HAP-1 (cell line): ENCODE measurements around the gene GNPTG.

Experiments
- DNase-seq, 2 experiments: peaks; one replicate each; pipeline ENCODE4 v3.0.0-alpha.2; 2016 to 2020; ENCODE audit warnings: low spot score in 2 of 2
- H3K27me3 ChIP-seq: fragments of 250-450 bp; sonication (Bioruptor Pico); 2 replicates; pipeline ENCODE4 v1.5.1; 2020; ENCODE audit warnings: low read depth, mild to moderate bottlenecking, moderate library complexity
- H3K36me3 ChIP-seq: fragments of 250-450 bp; sonication (Bioruptor Pico); replicated peaks from 2 replicates; pipeline ENCODE4 v1.5.1; 2020; ENCODE audit warnings: mild to moderate bottlenecking
- H3K4me1 ChIP-seq: fragments of 250-450 bp; sonication (Bioruptor Pico); 2 replicates; pipeline ENCODE4 v1.5.1; 2020; ENCODE audit warnings: mild to moderate bottlenecking
- H3K4me3 ChIP-seq: fragments of 250-450 bp; sonication (Bioruptor Pico); 2 replicates; pipeline ENCODE4 v1.5.1; 2020; ENCODE audit warnings: mild to moderate bottlenecking, moderate library complexity
- H3K9me3 ChIP-seq: fragments of 250-450 bp; sonication (Bioruptor Pico); 2 replicates; pipeline ENCODE4 v1.5.1; 2020; ENCODE audit warnings: mild to moderate bottlenecking, moderate library complexity
- in situ Hi-C: fragments of 300-500 bp; cut with MboI; formaldehyde crosslinking; loops from 3 replicates; pipeline ENCODE4 v1.14.3; 2020; ENCODE audit warnings: low sequenced_read_pairs, inconsistent platforms, mixed read lengths

Gene GNPTG

GRCh38 chr16:1383556-1383955 is 31.8 kb downstream of the GNPTG start:
- H3K27me3 ChIP-seq = no peaks in the 10 kb centered on the region
- H3K36me3 ChIP-seq = no peaks in the 10 kb centered on the region; the same call in 1 of the 2 replicates
- DNase-seq = no peak

GRCh38 chr16:1385232-1385631 is 33.5 kb downstream of the GNPTG start:
- DNase-seq = no peak
- Histone ChIP-seq H3K4me3 (no peak overlapping the region), H3K27me3 (no peaks in the 10 kb centered on the region), H3K36me3 (no peaks in the 10 kb centered on the region), H3K9me3 (no peaks in the 10 kb centered on the region), H3K4me1 (no peaks in the 10 kb centered on the region)
- in situ Hi-C loops = no loop called here

More at GRCh38 chr16:1383556-1383955, 31.8 kb downstream of the GNPTG start:
- Histone ChIP-seq H3K4me1 (no peaks in the 10 kb centered on the region), H3K9me3 (no peaks in the 10 kb centered on the region), H3K4me3 (no peak overlapping the region)
- in situ Hi-C loops = no loop called here

DNA sequence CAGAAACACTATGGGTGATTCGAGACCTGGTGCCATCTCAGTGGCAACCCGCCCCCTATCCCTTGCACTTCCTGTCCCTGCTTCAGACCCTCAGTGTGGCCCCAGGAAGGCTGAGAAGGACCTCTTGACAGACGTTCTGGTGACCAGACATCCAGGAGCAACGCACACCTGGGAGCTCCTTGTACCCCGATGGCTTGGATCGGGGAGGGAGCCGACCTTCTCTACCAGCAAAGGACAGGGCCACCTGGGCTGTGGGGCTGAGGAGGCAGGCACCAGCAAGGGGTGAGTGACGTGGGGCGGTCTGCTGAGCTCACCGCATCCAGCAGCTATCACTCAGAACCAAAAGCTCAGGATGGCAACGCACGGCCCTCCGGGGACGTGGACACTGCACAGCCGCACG is 35.6 kb downstream of the GNPTG start:
- in situ Hi-C loops = no loop called here
- no peaks in the 10 kb centered on the region for H3K27me3 ChIP-seq
- H3K9me3 ChIP-seq = no peaks in the 10 kb centered on the region
- H3K36me3 ChIP-seq = no peaks in the 10 kb centered on the region
- no peaks in the 10 kb centered on the region for H3K4me1 ChIP-seq
- no peak for DNase-seq
- no peak overlapping the region for H3K4me3 ChIP-seq

DNA sequence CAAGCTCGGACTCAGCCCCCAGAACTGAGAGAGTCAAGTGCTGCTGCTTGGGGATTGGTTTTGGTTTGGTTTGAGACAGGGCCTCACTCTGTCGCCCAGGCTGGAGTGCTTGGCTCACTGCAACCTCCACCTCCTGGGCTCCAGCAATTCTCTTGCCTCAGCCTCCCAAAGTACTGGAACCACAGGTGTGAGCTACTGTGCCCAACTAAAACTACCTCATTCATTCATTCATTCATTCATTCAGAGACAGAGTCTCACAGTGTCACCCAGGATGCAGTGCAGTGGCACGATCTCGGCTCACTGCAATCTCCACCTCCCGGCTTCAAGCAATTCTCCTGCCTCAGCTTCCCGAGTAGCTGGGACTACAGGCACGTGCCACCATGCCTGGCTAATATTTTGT is 38.0 kb downstream of the GNPTG start:
- no peaks in the 10 kb centered on the region for H3K9me3 ChIP-seq
- in situ Hi-C loops = no loop called here
- no peak for DNase-seq
- H3K4me3 ChIP-seq = no peak overlapping the region
- no peaks in the 10 kb centered on the region for H3K4me1 ChIP-seq
- no peaks in the 10 kb centered on the region for H3K36me3 ChIP-seq
- H3K27me3 ChIP-seq = no peaks in the 10 kb centered on the region

- H3K4me1 ChIP-seq = no peaks in the 10 kb centered on the region
- H3K27me3 ChIP-seq = no peaks in the 10 kb centered on the region
- H3K36me3 ChIP-seq = no peaks in the 10 kb centered on the region
- no peak for DNase-seq
- H3K4me3 ChIP-seq = no peak overlapping the region
- H3K9me3 ChIP-seq = no peaks in the 10 kb centered on the region
- in situ Hi-C loops = no loop called here
Measured at GRCh38 chr16:1390239-1390779, 38.6 kb downstream of the GNPTG start.

DNA sequence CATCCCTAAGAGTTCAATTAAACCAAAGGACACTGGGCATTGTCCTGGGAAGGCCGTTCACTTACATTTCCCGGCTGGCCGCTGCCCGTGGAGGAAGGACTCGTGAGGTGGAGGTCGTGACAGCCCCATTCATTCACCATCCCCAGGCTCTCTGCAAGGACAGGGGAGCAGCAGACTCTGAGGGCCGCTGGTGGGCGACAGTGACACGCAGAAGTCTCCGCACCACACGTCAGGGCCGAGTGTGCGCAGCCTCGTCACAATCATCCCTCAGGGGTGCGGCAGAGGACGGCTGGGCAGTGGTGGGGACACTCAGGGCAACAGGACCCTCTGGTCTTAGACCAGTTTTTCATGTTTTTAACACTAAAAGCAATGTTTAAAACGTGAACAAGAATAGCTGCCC is 41.1 kb downstream of the GNPTG start:
- Histone ChIP-seq H3K27me3 (no peaks in the 10 kb centered on the region), H3K4me3 (no peak overlapping the region), H3K4me1 (no peaks in the 10 kb centered on the region), H3K9me3 (no peaks in the 10 kb centered on the region), H3K36me3 (no peaks in the 10 kb centered on the region)
- no peak for DNase-seq
- in situ Hi-C loops = no loop called here

- no peaks in the 10 kb centered on the region for H3K36me3 ChIP-seq
- no peaks in the 10 kb centered on the region for H3K9me3 ChIP-seq
- H3K4me1 ChIP-seq = no peaks in the 10 kb centered on the region
- no peak for DNase-seq
- in situ Hi-C loops = no loop called here
- no peak overlapping the region for H3K4me3 ChIP-seq
- H3K27me3 ChIP-seq = no peaks in the 10 kb centered on the region
Measured at GRCh38 chr16:1393613-1394176, 42.0 kb downstream of the GNPTG start.

- H3K4me3 ChIP-seq = no peak overlapping the region
- in situ Hi-C loops = no loop called here
- H3K4me1 ChIP-seq = no peaks in the 10 kb centered on the region
- H3K9me3 ChIP-seq = no peaks in the 10 kb centered on the region
- no peaks in the 10 kb centered on the region for H3K27me3 ChIP-seq
- H3K36me3 ChIP-seq = no peaks in the 10 kb centered on the region
- DNase-seq = no peak
Measured at GRCh38 chr16:1394367-1394951, 42.7 kb downstream of the GNPTG start.

DNA sequence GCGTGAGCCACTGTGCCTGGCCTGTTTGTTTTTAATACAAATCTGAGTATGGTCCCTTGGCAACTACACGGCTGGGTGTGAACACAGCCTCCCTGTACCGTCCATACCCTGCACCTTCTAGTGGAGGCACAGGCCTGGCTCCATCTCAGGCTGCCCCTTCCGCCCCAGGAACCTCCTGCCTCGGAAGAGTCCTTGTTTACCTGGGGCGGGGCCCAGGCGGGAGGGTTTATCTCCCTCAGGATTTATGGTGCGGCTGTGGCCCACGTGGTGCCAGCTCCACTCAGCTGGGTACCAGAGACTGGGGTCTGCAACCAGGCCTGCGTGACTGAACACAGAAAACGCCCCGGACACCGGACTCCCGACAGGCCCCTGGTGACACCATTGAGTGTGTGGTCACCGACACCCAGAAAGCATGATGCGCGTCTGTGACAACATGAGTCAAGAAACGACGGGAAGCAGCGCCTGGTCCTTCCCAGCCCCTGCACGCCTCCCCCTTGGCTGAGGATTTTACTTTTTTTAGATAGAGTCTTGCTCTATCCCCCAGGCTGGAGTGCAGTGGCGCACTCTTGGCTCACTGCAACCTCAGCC is 43.8 kb downstream of the GNPTG start:
- Histone ChIP-seq H3K9me3 (no peaks in the 10 kb centered on the region), H3K27me3 (no peaks in the 10 kb centered on the region), H3K4me3 (no peak overlapping the region), H3K4me1 (no peaks in the 10 kb centered on the region), H3K36me3 (no peaks in the 10 kb centered on the region)
- no peak for DNase-seq
- in situ Hi-C loops = no loop called here

DNA sequence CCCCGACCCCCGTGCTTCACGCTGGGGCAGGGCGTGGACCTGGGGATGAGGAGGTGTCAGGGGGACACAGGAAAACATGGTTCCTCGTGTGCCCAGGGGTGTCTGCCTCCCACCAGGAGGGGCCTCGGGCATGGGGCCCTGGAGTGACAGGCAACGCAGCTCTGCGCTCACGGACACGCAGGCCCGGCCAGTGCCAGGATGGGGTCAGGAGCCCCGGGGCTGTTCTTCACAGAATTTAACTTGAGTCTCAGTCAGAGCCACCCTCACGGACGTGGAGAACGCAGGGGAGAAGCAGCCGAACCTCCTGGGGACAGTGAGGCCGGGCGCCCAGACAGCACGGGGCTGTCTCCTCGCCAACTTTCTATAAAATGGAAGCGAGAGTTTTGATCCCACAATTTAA is 46.0 kb downstream of the GNPTG start:
- in situ Hi-C loops = no loop called here
- Histone ChIP-seq H3K9me3 (no peaks in the 10 kb centered on the region), H3K4me1 (no peaks in the 10 kb centered on the region), H3K36me3 (no peaks in the 10 kb centered on the region; the same call in 1 of the 2 replicates), H3K27me3 (no peaks in the 10 kb centered on the region), H3K4me3 (no peak overlapping the region)
- DNase-seq = no peak

DNA sequence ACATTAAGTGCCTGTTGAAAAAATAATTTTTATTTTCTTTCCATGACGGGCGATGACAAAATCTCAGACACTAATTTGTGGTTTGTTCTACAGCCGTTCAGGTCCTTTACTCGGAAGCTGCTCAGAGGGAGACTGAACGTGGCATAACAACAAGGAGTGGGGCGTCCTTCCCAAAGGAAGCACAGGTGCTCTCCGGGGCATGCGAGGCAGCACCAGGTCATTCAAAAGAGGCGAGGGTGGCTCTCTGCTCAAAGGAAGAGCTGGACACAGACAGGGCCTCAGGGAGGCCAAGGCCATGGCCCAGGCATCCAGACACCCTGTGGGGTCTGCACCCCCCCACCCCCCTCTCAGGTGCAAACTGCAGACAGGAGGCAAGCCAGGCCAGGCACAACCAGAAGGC is 46.6 kb downstream of the GNPTG start:
- no peak overlapping the region for H3K4me3 ChIP-seq
- in situ Hi-C loops = no loop called here
- no peaks in the 10 kb centered on the region; the same call in 1 of the 2 replicates for H3K36me3 ChIP-seq
- no peaks in the 10 kb centered on the region for H3K9me3 ChIP-seq
- no peak for DNase-seq
- H3K4me1 ChIP-seq = no peaks in the 10 kb centered on the region
- H3K27me3 ChIP-seq = no peaks in the 10 kb centered on the region

GRCh38 chr16:1398826-1399581 is 47.3 kb downstream of the GNPTG start:
- Histone ChIP-seq H3K4me1 (no peaks in the 10 kb centered on the region), H3K36me3 (no peaks in the 10 kb centered on the region; the same call in 1 of the 2 replicates), H3K9me3 (no peaks in the 10 kb centered on the region), H3K27me3 (no peaks in the 10 kb centered on the region), H3K4me3 (no peak overlapping the region)
- in situ Hi-C loops = no loop called here
- no peak for DNase-seq

DNA sequence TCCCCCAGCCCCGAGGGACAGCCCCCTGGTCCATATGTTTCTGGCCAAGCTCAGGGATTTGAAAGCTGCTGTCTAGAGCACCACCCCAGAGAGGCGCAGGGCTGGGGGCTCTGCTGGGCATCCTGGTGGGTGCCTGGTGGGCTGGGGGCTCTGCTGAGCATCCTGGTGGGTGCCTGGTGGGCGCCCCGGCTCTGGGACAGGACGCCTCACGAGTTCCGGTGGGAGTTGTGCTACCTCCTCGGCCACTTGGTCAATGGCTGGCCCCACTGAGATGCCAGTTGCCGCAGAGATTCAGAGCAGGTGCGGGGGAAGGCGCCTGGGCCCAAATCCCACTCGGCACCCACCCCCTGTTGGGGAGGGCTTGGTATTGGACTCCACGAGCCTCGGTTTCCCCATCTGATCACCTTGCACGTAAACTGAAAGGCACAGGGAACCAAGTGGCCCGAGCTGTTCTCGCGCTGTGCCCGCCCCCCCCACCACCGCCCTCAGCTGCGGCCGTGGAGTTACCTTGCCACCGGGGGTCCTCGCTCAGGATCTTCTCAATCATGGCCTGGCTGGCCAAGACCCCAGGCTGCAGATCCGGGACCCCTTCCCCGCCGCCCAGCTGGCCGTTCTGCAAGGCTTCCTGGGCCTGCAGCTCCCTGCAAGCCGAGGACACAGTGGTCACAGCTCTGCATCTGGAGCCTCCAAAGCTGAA is 49.5 kb downstream of the GNPTG start:
- no peak for DNase-seq
- H3K4me3 ChIP-seq = no peak overlapping the region
- H3K36me3 ChIP-seq = no peaks in the 10 kb centered on the region; the same call in 1 of the 2 replicates
- H3K9me3 ChIP-seq = no peaks in the 10 kb centered on the region
- H3K4me1 ChIP-seq = no peaks in the 10 kb centered on the region
- in situ Hi-C loops = no loop called here
- no peaks in the 10 kb centered on the region for H3K27me3 ChIP-seq
